HG03066 (cell line): Measurements from ENCODE around the gene ADNP2.

ENCODE experiments used
- ATAC-seq: cut with Tn5 transposase; IDR thresholded peaks from one replicate; pipeline ENCODE4 v1.9.1; 2021; ENCODE audit warnings: low read depth; ENCODE audit not compliant: unreplicated experiment

The ADNP2 gene

GRCh38 chr18:80106482-80107051 is 2.5 kb upstream of the ADNP2 start:
- no peak for ATAC-seq

GRCh38 chr18:80107426-80107825 is 1.6 kb upstream of the ADNP2 start:
- no peak for ATAC-seq

GRCh38 chr18:80108121-80108536 is 933 bp upstream of the ADNP2 start:
- no peak for ATAC-seq

- peak; percentile 12 for ATAC-seq
Measured at GRCh38 chr18:80109676-80110078, 615 bp downstream of the ADNP2 start.

GRCh38 chr18:80112624-80113248 is 3.7 kb downstream of the ADNP2 start:
- ATAC-seq = no peak

- ATAC-seq = no peak
Measured at GRCh38 chr18:80115035-80115434, 6.0 kb downstream of the ADNP2 start.

GRCh38 chr18:80119111-80119510 is 10.0 kb downstream of the ADNP2 start:
- ATAC-seq = no peak

- ATAC-seq = no peak
Measured at GRCh38 chr18:80120932-80121331, 11.9 kb downstream of the ADNP2 start.

- ATAC-seq = no peak
Measured at GRCh38 chr18:80124131-80124530, 15.1 kb downstream of the ADNP2 start.

- ATAC-seq = no peak
Measured at GRCh38 chr18:80126797-80127196, 17.7 kb downstream of the ADNP2 start.

GRCh38 chr18:80127635-80128034 is 18.6 kb downstream of the ADNP2 start:
- ATAC-seq = no peak

- ATAC-seq = no peak
Measured at GRCh38 chr18:80129672-80130367, 20.8 kb downstream of the ADNP2 start.

GRCh38 chr18:80130555-80130954 is 21.5 kb downstream of the ADNP2 start:
- no peak for ATAC-seq

GRCh38 chr18:80132180-80132812 is 23.2 kb downstream of the ADNP2 start:
- no peak for ATAC-seq

GRCh38 chr18:80133124-80133523 is 24.1 kb downstream of the ADNP2 start:
- no peak for ATAC-seq

GRCh38 chr18:80135136-80135535 is 26.1 kb downstream of the ADNP2 start:
- ATAC-seq = no peak

GRCh38 chr18:80136679-80137078 is 27.6 kb downstream of the ADNP2 start:
- no peak for ATAC-seq

GRCh38 chr18:80137137-80137536 is 28.1 kb downstream of the ADNP2 start:
- no peak for ATAC-seq

GRCh38 chr18:80137976-80138375 is 28.9 kb downstream of the ADNP2 start:
- no peak for ATAC-seq

GRCh38 chr18:80140455-80140985 is 31.5 kb downstream of the ADNP2 start:
- ATAC-seq = no peak

- ATAC-seq = no peak
Measured at GRCh38 chr18:80143881-80144280, 34.8 kb downstream of the ADNP2 start.
